ENCODE data around the gene SZT2.
A peak's percentile ranks its signal among the peaks of the same experiment; 100 is the strongest.

The SZT2 gene

GRCh38 chr1:43444151-43444828, 54.6 kb downstream of the SZT2 start:
- Mint-ChIP-seq H3K4me3 (no peak overlapping the region), H3K4me1 (no peaks in the 10 kb centered on the region), H3K27ac (no peak overlapping the region), H3K36me3 (ENCODE audit: low read depth) (peaks cover 9% of the 10 kb centered on the region), H3K27me3 (no peaks in the 10 kb centered on the region), H3K9me3 (no peaks in the 10 kb centered on the region)
- no peak for DNase-seq
- no peak for ATAC-seq

- Mint-ChIP-seq H3K9me3 (no peaks in the 10 kb centered on the region), H3K4me1 (no peaks in the 10 kb centered on the region), H3K27me3 (no peaks in the 10 kb centered on the region), H3K36me3 (ENCODE audit: low read depth) (peaks cover 9% of the 10 kb centered on the region), H3K4me3 (no peak overlapping the region), H3K27ac (no peak overlapping the region)
- ATAC-seq (no peak), DNase-seq (no peak)
Observed at GRCh38 chr1:43444836-43445235, 55.1 kb downstream of the SZT2 start.

- no peak overlapping the region for H3K27ac Mint-ChIP-seq
Observed at GRCh38 chr1:43445606-43446387, 56.1 kb downstream of the SZT2 start.

GRCh38 chr1:43446388-43446740, 56.7 kb downstream of the SZT2 start:
- Mint-ChIP-seq H3K9me3 (no peaks in the 10 kb centered on the region), H3K27ac (no peak overlapping the region), H3K4me1 (no peaks in the 10 kb centered on the region), H3K27me3 (no peaks in the 10 kb centered on the region), H3K36me3 (ENCODE audit: low read depth) (peaks cover 13% of the 10 kb centered on the region), H3K4me3 (no peak overlapping the region)
- no peak for DNase-seq
- ATAC-seq = no peak

More at GRCh38 chr1:43445606-43446387, 56.1 kb downstream of the SZT2 start:
- H3K4me3 Mint-ChIP-seq = no peak overlapping the region
- H3K4me1 Mint-ChIP-seq = no peaks in the 10 kb centered on the region
- H3K27me3 Mint-ChIP-seq = no peaks in the 10 kb centered on the region
- ATAC-seq = no peak
- H3K36me3 Mint-ChIP-seq (ENCODE audit: low read depth) = peaks cover 11% of the 10 kb centered on the region
- H3K9me3 Mint-ChIP-seq = no peaks in the 10 kb centered on the region
- DNase-seq = no peak

- no peak for ATAC-seq
- Mint-ChIP-seq H3K27me3 (no peaks in the 10 kb centered on the region), H3K27ac (no peak overlapping the region), H3K4me1 (no peaks in the 10 kb centered on the region), H3K9me3 (no peaks in the 10 kb centered on the region), H3K4me3 (no peak overlapping the region), H3K36me3 (ENCODE audit: low read depth) (peaks cover 13% of the 10 kb centered on the region)
- DNase-seq = no peak
Observed at GRCh38 chr1:43446881-43447835, 57.5 kb downstream of the SZT2 start.

- ATAC-seq (no peak), DNase-seq (no peak)
- H3K9me3 Mint-ChIP-seq = no peaks in the 10 kb centered on the region
Observed at GRCh38 chr1:43447891-43448708, 58.4 kb downstream of the SZT2 start.

GRCh38 chr1:43448955-43449707, 59.4 kb downstream of the SZT2 start:
- ATAC-seq = no peak
- Mint-ChIP-seq H3K4me3 (no peak overlapping the region), H3K36me3 (ENCODE audit: low read depth) (peaks cover 19% of the 10 kb centered on the region), H3K27ac (no peak overlapping the region), H3K27me3 (no peaks in the 10 kb centered on the region), H3K9me3 (no peaks in the 10 kb centered on the region), H3K4me1 (peaks cover 5% of the 10 kb centered on the region)
- no peak for DNase-seq

More at GRCh38 chr1:43447891-43448708, 58.4 kb downstream of the SZT2 start:
- no peak overlapping the region for H3K27ac Mint-ChIP-seq
- H3K4me3 Mint-ChIP-seq = no peak overlapping the region
- peaks cover 19% of the 10 kb centered on the region for H3K36me3 Mint-ChIP-seq (ENCODE audit: low read depth)
- peaks cover 2% of the 10 kb centered on the region for H3K4me1 Mint-ChIP-seq
- H3K27me3 Mint-ChIP-seq = no peaks in the 10 kb centered on the region

- Mint-ChIP-seq H3K36me3 (ENCODE audit: low read depth) (peaks cover 15% of the 10 kb centered on the region), H3K9me3 (no peaks in the 10 kb centered on the region), H3K27ac (no peak overlapping the region), H3K4me1 (peaks cover 11% of the 10 kb centered on the region), H3K4me3 (no peak overlapping the region), H3K27me3 (peaks cover 3% of the 10 kb centered on the region)
- DNase-seq (no peak), ATAC-seq (no peak)
Observed at GRCh38 chr1:43449708-43450069, 60.0 kb downstream of the SZT2 start.

- H3K27ac Mint-ChIP-seq = no peak overlapping the region
- H3K4me1 Mint-ChIP-seq = peaks cover 16% of the 10 kb centered on the region
- H3K4me3 Mint-ChIP-seq = no peak overlapping the region
- H3K36me3 Mint-ChIP-seq (ENCODE audit: low read depth) = peaks cover 13% of the 10 kb centered on the region
- H3K27me3 Mint-ChIP-seq = peaks cover 9% of the 10 kb centered on the region
- ATAC-seq = no peak
- no peaks in the 10 kb centered on the region for H3K9me3 Mint-ChIP-seq
- no peak for DNase-seq
Observed at GRCh38 chr1:43450251-43450941, 60.7 kb downstream of the SZT2 start.

GRCh38 chr1:43451157-43451591, 61.5 kb downstream of the SZT2 start:
- Mint-ChIP-seq H3K27me3 (peaks cover 15% of the 10 kb centered on the region), H3K9me3 (no peaks in the 10 kb centered on the region), H3K4me3 (no peak overlapping the region), H3K36me3 (ENCODE audit: low read depth) (peaks cover 11% of the 10 kb centered on the region), H3K4me1 (peaks cover 16% of the 10 kb centered on the region), H3K27ac (no peak overlapping the region)
- no peak for ATAC-seq
- no peak for DNase-seq

- DNase-seq (no peak), ATAC-seq (no peak)
Observed at GRCh38 chr1:43451701-43452532, 62.2 kb downstream of the SZT2 start.

GRCh38 chr1:43452789-43453441, 63.2 kb downstream of the SZT2 start:
- ATAC-seq (no peak), DNase-seq (no peak)
- peaks cover 27% of the 10 kb centered on the region for H3K27me3 Mint-ChIP-seq

More at GRCh38 chr1:43451701-43452532, 62.2 kb downstream of the SZT2 start:
- Mint-ChIP-seq H3K36me3 (ENCODE audit: low read depth) (peaks cover 11% of the 10 kb centered on the region), H3K9me3 (no peaks in the 10 kb centered on the region), H3K27ac (peak overlapping the region; percentile 1), H3K4me1 (peaks cover 16% of the 10 kb centered on the region), H3K27me3 (peaks cover 20% of the 10 kb centered on the region), H3K4me3 (no peak overlapping the region)

More at GRCh38 chr1:43452789-43453441, 63.2 kb downstream of the SZT2 start:
- H3K9me3 Mint-ChIP-seq = no peaks in the 10 kb centered on the region
- peak overlapping the region; percentile 62 for H3K4me3 Mint-ChIP-seq
- peaks cover 16% of the 10 kb centered on the region for H3K4me1 Mint-ChIP-seq
- H3K36me3 Mint-ChIP-seq (ENCODE audit: low read depth) = peaks cover 11% of the 10 kb centered on the region
- no peak overlapping the region for H3K27ac Mint-ChIP-seq

Measured in activated naive CD8-positive, alpha-beta T cell treated with anti-CD3 and anti-CD28 coated beads, Interleukin-2, amount 50 U/mL, for 24 hours (primary cell).